Activated B cell treated with CpG ODN at 0.5 μM for 24 hours (primary cell): ENCODE data around the gene GALNT6. TPM values are rescaled to one million over a fixed set of nuclear protein-coding genes. Genes with fewer than 3 reads are reported as not detected.

Experiments used
- ATAC-seq: fragments of 200-7000 bp; cut with Tn5 transposase; one replicate; pipeline ENCODE4 v1.10.0; 2021; ENCODE audit warnings: low read depth, mild to moderate bottlenecking, moderate library complexity
- CTCF ChIA-PET: fragments of 350-600 bp; sonication (Branson Sonifier 250); formaldehyde crosslinking; loops from one replicate; lab custom pipeline; 2021; ENCODE audit warnings: antibody characterized with exemption; lab: Charles Lee
- POLR2A ChIA-PET: fragments of 350-600 bp; sonication (Branson Sonifier 250); formaldehyde crosslinking; loops from one replicate; lab custom pipeline; 2021; ENCODE audit warnings: antibody characterized with exemption; lab: Charles Lee
- DNase-seq: peaks from one replicate; pipeline ENCODE4 v3.0.0; 2022
- H3K27ac Mint-ChIP-seq: one replicate; pipeline ENCODE4 v1.8.0; 2020; ENCODE audit warnings: mixed read lengths
- H3K27me3 Mint-ChIP-seq: one replicate; pipeline ENCODE4 v1.8.0; 2021; ENCODE audit warnings: mixed read lengths
- H3K36me3 Mint-ChIP-seq: one replicate; pipeline ENCODE4 v1.8.0; 2021; ENCODE audit warnings: low read depth, mixed read lengths
- H3K4me1 Mint-ChIP-seq: one replicate; pipeline ENCODE4 v1.8.0; 2021; ENCODE audit warnings: mixed read lengths
- H3K4me3 Mint-ChIP-seq: one replicate; pipeline ENCODE4 v1.8.0; 2020; ENCODE audit warnings: mild to moderate bottlenecking, mixed read lengths
- H3K9me3 Mint-ChIP-seq: one replicate; pipeline ENCODE4 v1.8.0; 2020; ENCODE audit warnings: mixed read lengths
- intact Hi-C: fragments of 100-400 bp; cut with micrococcal nuclease; formaldehyde crosslinking; loops from one replicate; pipeline ENCODE4 v1.15.1; 2024
- total RNA-seq: library from RNA; stranded (reverse); gene quantifications from 2 replicates; pipeline ENCODE4 v1.2.3, GENCODE V29; 2022
- TF ChIP-seq, protein P1 (sequence below): fragments of 200-600 bp; IDR thresholded peaks from one replicate; pipeline ENCODE4 v1.8.0; 2022; ENCODE audit warnings: antibody characterized with exemption, mild to moderate bottlenecking

The GALNT6 gene
- total RNA-seq, 1 donor from 2014 or later: 24.4 TPM

- CTCF ChIA-PET: no interaction called here
- DNase-seq: no peak
- no peak overlapping the region for H3K27ac Mint-ChIP-seq
- intact Hi-C loops: no loop called here
- POLR2A ChIA-PET: interaction anchor here (0.5 kb wide), 1 partner anchor 49 kb away, joined by 3 read pairs; no protein-coding TSS in a partner anchor
- TF ChIP-seq, protein P1, sequence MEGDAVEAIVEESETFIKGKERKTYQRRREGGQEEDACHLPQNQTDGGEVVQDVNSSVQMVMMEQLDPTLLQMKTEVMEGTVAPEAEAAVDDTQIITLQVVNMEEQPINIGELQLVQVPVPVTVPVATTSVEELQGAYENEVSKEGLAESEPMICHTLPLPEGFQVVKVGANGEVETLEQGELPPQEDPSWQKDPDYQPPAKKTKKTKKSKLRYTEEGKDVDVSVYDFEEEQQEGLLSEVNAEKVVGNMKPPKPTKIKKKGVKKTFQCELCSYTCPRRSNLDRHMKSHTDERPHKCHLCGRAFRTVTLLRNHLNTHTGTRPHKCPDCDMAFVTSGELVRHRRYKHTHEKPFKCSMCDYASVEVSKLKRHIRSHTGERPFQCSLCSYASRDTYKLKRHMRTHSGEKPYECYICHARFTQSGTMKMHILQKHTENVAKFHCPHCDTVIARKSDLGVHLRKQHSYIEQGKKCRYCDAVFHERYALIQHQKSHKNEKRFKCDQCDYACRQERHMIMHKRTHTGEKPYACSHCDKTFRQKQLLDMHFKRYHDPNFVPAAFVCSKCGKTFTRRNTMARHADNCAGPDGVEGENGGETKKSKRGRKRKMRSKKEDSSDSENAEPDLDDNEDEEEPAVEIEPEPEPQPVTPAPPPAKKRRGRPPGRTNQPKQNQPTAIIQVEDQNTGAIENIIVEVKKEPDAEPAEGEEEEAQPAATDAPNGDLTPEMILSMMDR: no peak
- no peak overlapping the region for H3K4me3 Mint-ChIP-seq
- peaks cover 37% of the 10 kb centered on the region for H3K4me1 Mint-ChIP-seq
- no peaks in the 10 kb centered on the region for H3K27me3 Mint-ChIP-seq
- H3K36me3 Mint-ChIP-seq: peaks cover 58% of the 10 kb centered on the region
- no peak for ATAC-seq
- no peaks in the 10 kb centered on the region for H3K9me3 Mint-ChIP-seq
Observed at GRCh38 chr12:51374856-51375255, 16.4 kb downstream of the GALNT6 start.

DNA sequence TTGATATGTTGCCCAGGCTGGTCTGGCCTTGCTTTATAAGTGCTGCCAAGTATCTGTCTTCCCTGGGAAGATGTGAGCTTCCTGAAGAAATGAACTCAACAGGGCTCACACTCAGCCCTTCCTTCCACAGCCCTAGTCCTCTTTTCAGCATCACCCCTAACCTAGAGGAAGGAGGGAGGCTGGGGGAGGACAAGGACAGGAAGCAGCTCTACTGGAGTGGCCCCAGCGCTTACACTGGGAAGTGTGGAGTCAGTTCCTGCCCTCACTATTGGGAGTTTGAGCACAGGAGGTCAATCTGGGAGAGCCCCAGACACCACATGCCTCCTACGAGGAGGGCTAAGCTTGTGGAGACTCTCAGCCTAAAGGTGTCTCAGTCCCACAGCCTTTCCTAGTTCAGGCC is 16.8 kb downstream of the GALNT6 start:
- POLR2A ChIA-PET: no interaction called here
- H3K4me3 Mint-ChIP-seq: no peak overlapping the region
- DNase-seq (no peak), ATAC-seq (no peak)
- H3K27ac Mint-ChIP-seq: no peak overlapping the region
- TF ChIP-seq, protein P1: no peak
- intact Hi-C loops: no loop called here
- peaks cover 53% of the 10 kb centered on the region for H3K36me3 Mint-ChIP-seq
- no peaks in the 10 kb centered on the region for H3K9me3 Mint-ChIP-seq
- peaks cover 42% of the 10 kb centered on the region for H3K4me1 Mint-ChIP-seq
- CTCF ChIA-PET: no interaction called here
- no peaks in the 10 kb centered on the region for H3K27me3 Mint-ChIP-seq

DNA sequence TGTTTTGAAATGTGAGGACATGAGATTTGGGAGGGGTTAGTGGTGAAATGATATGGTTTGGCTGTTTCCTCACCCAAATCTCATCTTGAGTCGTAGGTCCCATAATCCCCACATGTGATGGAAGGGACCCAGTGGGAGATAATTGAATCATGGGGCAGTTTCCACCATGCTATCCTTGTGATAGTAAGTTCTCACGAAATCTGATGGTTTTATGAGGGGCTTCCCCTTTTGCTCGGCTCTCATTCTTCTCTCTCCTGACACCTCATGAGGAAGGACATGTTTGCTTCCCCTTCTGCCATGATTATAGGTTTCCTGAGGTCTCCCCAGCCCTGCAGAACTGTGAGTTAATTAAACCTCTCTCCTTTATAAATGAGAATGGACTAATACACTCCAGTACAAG is 18.0 kb downstream of the GALNT6 start:
- TF ChIP-seq, protein P1: no peak
- Mint-ChIP-seq H3K4me3 (no peak overlapping the region), H3K27me3 (no peaks in the 10 kb centered on the region), H3K27ac (no peak overlapping the region), H3K9me3 (no peaks in the 10 kb centered on the region), H3K36me3 (peaks cover 42% of the 10 kb centered on the region), H3K4me1 (peaks cover 47% of the 10 kb centered on the region)
- ChIA-PET POLR2A (interaction anchor here (1.4 kb wide), 1 partner anchor 21 kb away, joined by 3 read pairs; no protein-coding TSS in a partner anchor), CTCF (no interaction called here)
- ATAC-seq: no peak
- DNase-seq: no peak
- intact Hi-C loops: no loop called here

- DNase-seq: no peak
- H3K36me3 Mint-ChIP-seq: peaks cover 33% of the 10 kb centered on the region
- TF ChIP-seq, protein P1: no peak
- no peaks in the 10 kb centered on the region for H3K27me3 Mint-ChIP-seq
- H3K27ac Mint-ChIP-seq: no peak overlapping the region
- H3K4me1 Mint-ChIP-seq: peaks cover 57% of the 10 kb centered on the region
- ATAC-seq: no peak
- H3K9me3 Mint-ChIP-seq: no peaks in the 10 kb centered on the region
- ChIA-PET CTCF (no interaction called here), POLR2A (interaction anchor here (0.8 to 1.4 kb wide), 4 partner anchors 11 to 133 kb away, joined by 3 to 4 read pairs (median 3); partner anchors contain the start of gene DAZAP2)
- H3K4me3 Mint-ChIP-seq: no peak overlapping the region
- intact Hi-C loops: no loop called here
Observed at GRCh38 chr12:51372021-51372420, 19.2 kb downstream of the GALNT6 start.

GRCh38 chr12:51371295-51371953 is 19.8 kb downstream of the GALNT6 start:
- H3K9me3 Mint-ChIP-seq: no peaks in the 10 kb centered on the region
- no peak for ATAC-seq
- TF ChIP-seq, protein P1: no peak
- intact Hi-C loops: no loop called here
- ChIA-PET CTCF (no interaction called here), POLR2A (interaction anchor here (0.8 to 1.4 kb wide), 5 partner anchors 12 to 133 kb away, joined by 3 to 4 read pairs (median 3); partner anchors contain the start of gene DAZAP2)
- no peak for DNase-seq
- H3K27ac Mint-ChIP-seq: no peak overlapping the region
- H3K27me3 Mint-ChIP-seq: no peaks in the 10 kb centered on the region
- peaks cover 58% of the 10 kb centered on the region for H3K4me1 Mint-ChIP-seq
- no peak overlapping the region for H3K4me3 Mint-ChIP-seq
- H3K36me3 Mint-ChIP-seq: peaks cover 30% of the 10 kb centered on the region
